Skeletal muscle satellite cell (primary cell): ENCODE measurements around the gene TYW1B. TPM values are rescaled to one million over a fixed set of nuclear protein-coding genes. Genes with fewer than 3 reads are reported as not detected.
"Not testable (repeated sequence)": the region's sequence is repeated elsewhere in the genome, so short reads cannot be mapped to it uniquely, and the experiment has no call there.

Experiments
- H3K27me3 ChIP-seq: 2 replicates; pipeline ENCODE4 v1.7.0; 2013; ENCODE audit warnings: low read length; ENCODE audit not compliant: control insufficient read depth, insufficient read depth
- H3K36me3 ChIP-seq: 2 replicates; pipeline ENCODE4 v1.7.0; 2013; ENCODE audit warnings: mild to moderate bottlenecking, control low read depth, low read length; ENCODE audit not compliant: insufficient read depth
- H3K4me1 ChIP-seq: 2 replicates; pipeline ENCODE4 v1.7.0; 2013; ENCODE audit warnings: low read length; ENCODE audit not compliant: control insufficient read depth, insufficient read depth
- H3K4me2 ChIP-seq: 2 replicates; pipeline ENCODE4 v1.7.0; 2013; ENCODE audit warnings: mild to moderate bottlenecking, low read length
- H3K4me3 ChIP-seq: 2 replicates; pipeline ENCODE4 v1.7.0; 2013; ENCODE audit warnings: low read length
- H3K9ac ChIP-seq: 2 replicates; pipeline ENCODE4 v1.7.0; 2013; ENCODE audit warnings: mild to moderate bottlenecking, low read depth, low read length, moderate library complexity
- H3K9me3 ChIP-seq: replicated peaks from 2 replicates; pipeline ENCODE4 v1.7.0; 2013; ENCODE audit warnings: mild to moderate bottlenecking, control low read depth, low read length
- total RNA-seq: library from RNA; depleted of rRNA; stranded (reverse); fragments of >200 nt; gene quantifications from 2 replicates; pipeline ENCODE4 v1.2.3, GENCODE V29; 2012; rRNA removed

TYW1B gene, protein sequence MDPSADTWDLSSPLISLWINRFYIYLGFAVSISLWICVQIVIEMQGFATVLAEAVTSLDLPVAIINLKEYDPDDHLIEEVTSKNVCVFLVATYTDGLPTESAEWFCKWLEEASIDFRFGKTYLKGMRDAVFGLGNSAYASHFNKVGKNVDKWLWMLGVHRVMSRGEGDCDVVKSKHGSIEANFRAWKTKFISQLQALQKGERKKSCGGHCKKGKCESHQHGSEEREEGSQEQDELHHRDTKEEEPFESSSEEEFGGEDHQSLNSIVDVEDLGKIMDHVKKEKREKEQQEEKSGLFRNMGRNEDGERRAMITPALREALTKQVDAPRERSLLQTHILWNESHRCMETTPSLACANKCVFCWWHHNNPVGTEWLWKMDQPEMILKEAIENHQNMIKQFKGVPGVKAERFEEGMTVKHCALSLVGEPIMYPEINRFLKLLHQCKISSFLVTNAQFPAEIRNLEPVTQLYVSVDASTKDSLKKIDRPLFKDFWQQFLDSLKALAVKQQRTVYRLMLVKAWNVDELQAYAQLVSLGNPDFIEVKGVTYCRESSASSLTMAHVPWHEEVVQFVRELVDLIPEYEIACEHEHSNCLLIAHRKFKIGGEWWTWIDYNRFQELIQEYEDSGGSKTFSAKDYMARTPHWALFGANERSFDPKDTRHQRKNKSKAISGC
- total RNA-seq, result 1.5 and 3.1 TPM in 2 replicates

DNA sequence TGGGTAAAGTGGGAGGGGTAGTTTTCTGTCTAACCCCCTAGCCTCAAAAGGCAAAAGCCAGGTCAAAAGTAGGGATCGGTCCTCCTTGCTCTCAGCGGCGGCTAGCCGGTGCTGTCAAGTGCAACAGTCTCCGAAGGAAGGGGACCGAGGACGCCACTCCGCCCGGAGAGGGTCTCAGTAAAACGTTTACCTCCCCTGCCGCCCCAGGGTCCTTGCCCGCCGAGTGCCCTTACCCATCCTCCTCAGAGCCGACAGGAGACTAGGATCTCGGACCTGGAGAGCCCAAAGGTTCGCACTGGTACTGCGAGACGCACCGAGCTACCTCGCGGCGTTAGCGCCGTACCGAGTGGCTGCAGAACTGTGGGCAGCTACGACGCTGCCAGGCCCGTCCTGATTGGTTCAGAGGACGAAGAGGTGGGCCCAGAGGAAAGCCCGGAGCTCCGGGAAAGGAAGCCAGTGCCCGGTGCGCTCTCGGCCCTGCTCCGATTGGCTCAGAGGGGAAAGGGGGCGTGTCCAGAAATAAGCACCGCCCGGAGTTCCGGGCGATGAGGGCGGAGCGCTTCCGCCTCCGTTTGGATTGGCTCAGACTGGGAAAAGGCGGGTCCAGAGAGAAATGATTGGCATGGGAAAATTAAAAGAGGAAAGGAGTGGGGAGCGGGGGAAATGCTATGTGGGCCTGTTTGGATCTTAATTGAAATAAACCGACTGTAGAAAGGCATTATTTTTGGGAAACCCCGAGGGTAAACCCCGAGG is at the start of gene TYW1B:
TYW1B (minus strand) TSS at position 362 of the 753 bp plus-strand sequence; CDS start at position 237, 125 bp downstream.
- Histone ChIP-seq H3K4me3 (peak within 1 kb of the TSS; percentile 77), H3K4me2 (peak within 1 kb of the TSS; percentile 86), H3K36me3 (peaks cover 19% of the 10 kb centered on the region), H3K9ac (peak within 1 kb of the TSS; percentile 69)
- not testable (repeated sequence) for H3K27me3 ChIP-seq, H3K9me3 ChIP-seq, H3K4me1 ChIP-seq

DNA sequence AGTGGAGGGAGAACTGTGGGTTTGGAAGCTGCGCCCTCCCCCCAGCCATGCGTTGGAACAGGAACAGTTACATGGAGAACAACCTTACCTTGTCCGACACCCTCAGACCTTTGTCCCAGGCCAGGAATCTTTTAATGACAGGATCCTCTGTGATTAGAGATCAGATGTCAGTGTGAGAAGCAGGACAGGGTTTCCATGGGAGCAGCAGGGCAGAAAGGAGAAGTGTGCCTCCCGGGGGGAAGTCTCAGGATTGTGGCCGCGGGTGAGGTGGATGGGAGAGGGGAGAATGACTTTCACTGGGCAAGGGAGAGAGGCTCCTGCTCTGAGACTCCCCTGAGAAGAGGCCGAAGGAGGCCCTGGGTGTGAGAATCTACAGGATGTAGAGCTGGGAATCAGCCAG is 39.6 kb upstream of the TYW1B start:
- not testable (repeated sequence) for H3K4me2 ChIP-seq

DNA sequence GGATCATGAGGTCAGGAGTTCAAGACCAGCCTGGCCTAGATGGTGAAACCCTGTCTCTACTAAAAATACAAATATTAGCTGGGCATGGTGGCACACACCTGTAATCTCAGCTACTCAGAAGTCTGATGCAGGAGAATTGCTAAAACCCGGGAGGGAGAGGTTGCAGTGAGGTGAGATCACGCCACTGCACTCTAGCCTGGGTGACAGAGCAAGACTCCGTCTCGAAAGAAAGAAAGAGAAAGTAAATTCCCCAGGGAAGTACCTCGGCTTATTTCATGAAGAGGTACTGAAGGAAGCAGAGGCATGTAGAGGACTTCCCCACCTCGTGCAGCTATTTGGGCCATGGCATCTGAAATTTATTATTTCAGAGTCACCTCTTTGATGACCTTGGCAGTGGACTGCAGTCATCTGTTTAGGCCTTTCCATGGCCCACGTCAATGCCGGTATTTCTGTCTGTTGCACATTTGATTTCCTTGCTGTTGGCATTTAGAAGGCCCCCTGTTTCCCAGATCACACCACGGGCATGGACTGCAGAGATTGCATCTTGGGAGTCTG is 30.9 kb upstream of the TYW1B start:
- H3K9ac ChIP-seq, H3K4me1 ChIP-seq, H3K36me3 ChIP-seq, H3K4me2 ChIP-seq, H3K9me3 ChIP-seq, H3K4me3 ChIP-seq, H3K27me3 ChIP-seq: not testable (repeated sequence)

More for the DNA sequence above, 39.6 kb upstream of the TYW1B start:
- not testable (repeated sequence) for H3K27me3 ChIP-seq, H3K36me3 ChIP-seq, H3K4me3 ChIP-seq, H3K4me1 ChIP-seq, H3K9me3 ChIP-seq, H3K9ac ChIP-seq

DNA sequence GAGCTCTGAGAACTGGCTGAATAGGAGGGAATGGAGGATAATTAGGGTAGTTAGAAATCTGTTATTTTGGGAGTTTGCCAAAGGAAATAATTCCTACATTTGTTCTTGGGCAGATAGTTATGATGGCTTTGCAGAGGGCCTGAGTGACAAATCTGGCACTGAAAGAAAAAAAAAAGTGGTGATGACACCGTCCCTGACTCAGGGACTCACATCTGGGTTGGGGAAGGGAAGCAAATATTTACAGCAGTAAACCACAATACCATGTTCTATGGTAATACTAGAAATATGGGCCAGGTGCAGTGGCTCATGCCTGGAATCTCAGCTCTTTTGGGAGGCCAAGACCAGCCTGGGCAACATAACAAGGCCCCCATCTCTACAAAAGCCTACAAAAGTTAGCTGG is 29.9 kb upstream of the TYW1B start:
- not testable (repeated sequence) for H3K9ac ChIP-seq, H3K4me2 ChIP-seq, H3K4me1 ChIP-seq, H3K36me3 ChIP-seq, H3K4me3 ChIP-seq, H3K27me3 ChIP-seq, H3K9me3 ChIP-seq

DNA sequence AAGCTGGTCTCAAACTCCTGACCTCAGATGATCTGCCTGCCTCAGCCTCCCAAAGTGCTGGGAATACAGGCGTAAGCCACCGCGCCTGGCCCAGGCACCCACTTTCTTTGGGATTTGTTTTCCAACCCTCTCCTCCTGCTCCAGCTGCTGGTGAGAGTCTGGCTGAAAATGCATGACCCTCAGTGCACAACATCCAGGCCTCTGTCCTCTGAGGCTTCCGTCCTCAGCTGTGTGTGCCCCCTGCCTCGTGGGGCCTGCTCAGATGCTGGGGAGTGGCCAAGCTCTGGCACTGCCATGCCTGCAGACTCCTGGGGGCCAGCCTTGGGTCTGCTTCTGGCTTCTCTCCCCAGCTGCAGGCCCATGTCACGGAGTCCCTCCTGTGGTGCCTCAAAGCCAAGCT is 27.3 kb upstream of the TYW1B start:
- H3K9ac ChIP-seq, H3K27me3 ChIP-seq, H3K4me1 ChIP-seq, H3K4me2 ChIP-seq, H3K36me3 ChIP-seq, H3K4me3 ChIP-seq, H3K9me3 ChIP-seq: not testable (repeated sequence)

DNA sequence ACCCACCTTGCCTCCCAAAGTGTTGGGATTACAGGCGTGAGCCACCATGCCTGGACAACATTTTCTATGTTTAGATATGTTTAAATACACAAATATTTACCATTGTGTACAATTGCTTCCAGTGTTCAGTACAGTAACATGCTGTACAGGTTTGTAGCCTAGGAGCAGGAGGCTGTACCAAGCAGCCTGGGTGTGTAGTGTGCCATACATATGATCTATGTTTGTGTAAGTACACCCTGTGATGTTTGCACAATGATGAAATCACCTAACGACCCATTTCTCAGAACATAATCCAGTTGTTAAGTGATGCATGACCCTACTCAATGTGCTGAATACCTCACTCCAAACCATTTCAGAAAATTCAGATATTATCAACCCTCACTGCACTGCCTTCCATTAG is 24.9 kb upstream of the TYW1B start:
- not testable (repeated sequence) for H3K27me3 ChIP-seq, H3K9me3 ChIP-seq, H3K36me3 ChIP-seq, H3K4me1 ChIP-seq, H3K4me3 ChIP-seq, H3K4me2 ChIP-seq, H3K9ac ChIP-seq

DNA sequence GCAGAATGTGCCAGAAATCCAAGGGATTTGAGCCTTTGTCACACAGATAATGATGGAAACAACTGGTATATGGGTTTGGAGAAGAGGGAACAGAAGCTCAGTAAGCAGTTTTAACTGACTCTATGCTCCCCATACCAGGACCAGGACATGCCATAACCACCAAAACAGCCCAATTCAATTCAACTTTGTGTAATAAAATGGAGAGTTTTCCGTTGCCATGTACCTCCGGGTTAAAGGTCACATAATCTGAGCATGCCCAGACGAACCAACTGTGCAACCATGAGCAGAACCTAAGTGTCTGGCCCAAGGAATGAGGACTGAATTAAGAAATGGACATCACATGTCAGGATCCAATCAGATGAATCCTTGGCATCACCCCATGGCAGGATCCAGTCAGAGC is 22.7 kb upstream of the TYW1B start:
- not testable (repeated sequence) for H3K9ac ChIP-seq, H3K4me2 ChIP-seq, H3K9me3 ChIP-seq, H3K27me3 ChIP-seq, H3K4me3 ChIP-seq, H3K4me1 ChIP-seq, H3K36me3 ChIP-seq

DNA sequence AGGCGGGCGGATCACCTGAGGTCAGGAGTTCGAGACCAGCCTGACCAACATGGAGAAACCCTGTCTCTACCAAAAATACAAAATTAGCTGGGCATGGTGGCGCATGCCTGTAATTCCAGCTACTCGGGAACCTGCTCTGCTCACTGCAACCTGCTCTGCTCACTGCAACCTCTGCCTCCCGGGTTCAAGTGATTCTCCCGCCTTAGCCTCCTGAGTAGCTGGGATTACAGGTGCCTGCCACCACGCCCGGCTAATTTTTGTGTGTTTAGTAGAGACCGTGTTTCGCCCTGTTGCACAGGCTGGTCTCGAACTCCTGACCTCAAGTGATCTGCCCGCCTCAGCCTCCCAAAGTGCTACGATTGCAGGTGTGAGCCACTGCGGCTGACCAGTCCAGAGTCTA is 16.1 kb upstream of the TYW1B start:
- H3K4me2 ChIP-seq, result not testable (repeated sequence)

DNA sequence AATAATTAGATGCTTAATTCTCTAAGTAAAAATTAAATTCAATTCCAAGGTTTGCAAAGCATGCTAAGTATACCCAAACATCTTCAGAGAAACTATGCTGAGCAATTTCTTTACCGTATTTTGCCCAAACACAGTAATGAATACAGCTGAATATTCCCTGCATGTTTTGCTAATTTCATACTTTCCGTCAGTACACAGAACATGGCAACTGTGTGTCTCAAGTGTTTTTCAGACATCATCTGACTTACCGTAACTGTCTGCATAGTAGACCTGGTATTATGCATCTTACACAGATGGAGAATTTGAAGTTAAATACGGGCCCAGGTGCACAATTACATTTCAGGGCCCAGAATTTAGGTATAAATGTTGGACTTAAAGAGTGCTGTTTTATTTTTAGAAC is 15.2 kb upstream of the TYW1B start:
- not testable (repeated sequence) for H3K9me3 ChIP-seq, H3K4me3 ChIP-seq, H3K27me3 ChIP-seq, H3K9ac ChIP-seq, H3K36me3 ChIP-seq, H3K4me1 ChIP-seq, H3K4me2 ChIP-seq

More for the DNA sequence above, 16.1 kb upstream of the TYW1B start:
- not testable (repeated sequence) for H3K36me3 ChIP-seq, H3K4me3 ChIP-seq, H3K9ac ChIP-seq, H3K4me1 ChIP-seq, H3K9me3 ChIP-seq, H3K27me3 ChIP-seq

DNA sequence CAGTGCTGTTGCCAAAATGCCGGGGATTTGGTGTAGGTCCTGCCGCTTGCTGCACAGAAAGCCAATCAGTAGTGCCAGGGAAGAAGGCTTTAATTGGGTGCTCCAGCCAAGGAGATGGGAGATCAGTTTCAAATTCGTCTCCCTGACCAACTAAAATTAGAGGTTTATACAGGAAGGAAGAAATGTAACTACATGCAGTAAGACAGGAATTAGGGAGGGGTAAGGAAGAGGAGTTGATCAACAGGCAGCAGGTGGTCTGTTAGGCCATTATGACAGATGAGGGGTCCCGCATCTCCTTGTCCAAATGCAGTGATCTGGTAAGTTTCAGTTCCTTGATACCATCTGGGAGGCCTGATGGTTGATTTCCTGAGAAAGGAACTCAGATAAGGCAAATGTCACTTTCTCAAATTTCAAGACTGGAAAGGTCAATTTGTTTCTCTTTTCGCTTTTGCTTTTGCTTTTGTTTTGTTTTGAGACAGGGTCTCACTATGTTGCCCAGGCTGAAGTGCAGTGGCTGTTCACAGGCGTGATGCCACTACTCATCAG is 13.0 kb upstream of the TYW1B start:
- not testable (repeated sequence) for H3K4me2 ChIP-seq, H3K36me3 ChIP-seq, H3K9ac ChIP-seq, H3K4me3 ChIP-seq, H3K9me3 ChIP-seq, H3K27me3 ChIP-seq, H3K4me1 ChIP-seq

DNA sequence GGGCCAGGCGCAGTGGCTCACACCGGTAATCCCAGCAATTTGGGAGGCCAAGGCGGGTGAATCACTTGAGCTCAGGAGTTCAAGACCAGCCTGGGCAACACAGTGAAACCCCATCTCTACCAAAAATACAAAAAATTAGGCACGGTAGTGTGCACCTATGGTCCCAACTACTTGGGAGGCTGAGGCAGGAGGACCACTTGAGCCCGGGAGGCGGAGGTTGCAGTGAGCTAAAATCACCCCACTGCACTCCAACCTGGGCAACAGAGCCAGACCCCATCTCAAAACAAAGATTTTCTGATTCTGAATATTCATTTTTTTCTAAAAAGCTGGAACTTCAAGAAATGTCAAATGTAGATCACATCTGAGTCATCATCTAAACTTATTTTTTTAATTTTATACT is 10.3 kb upstream of the TYW1B start:
- H3K9ac ChIP-seq, H3K4me2 ChIP-seq, H3K4me1 ChIP-seq, H3K4me3 ChIP-seq, H3K9me3 ChIP-seq, H3K27me3 ChIP-seq: not testable (repeated sequence)
- H3K36me3 ChIP-seq, result peaks cover 13% of the 10 kb centered on the region
